Measurements from ENCODE around the gene TOPBP1. TPM values are rescaled to one million over a fixed set of nuclear protein-coding genes. Genes with fewer than 3 reads are reported as not detected.

Gene TOPBP1
- total and polyA plus RNA-seq, 2 donors (not counting 3 experiments of a cell fraction or from before 2014, with no cell fraction given), result 23.3 to 42.2 TPM

- ChIA-PET CTCF (interaction anchor here (1.7 kb wide), 1 partner anchor 211 kb away, joined by 4 read pairs; no protein-coding TSS in a partner anchor), POLR2A (no interaction called here)
- H3K36me3 ChIP-seq (ENCODE audit: control insufficient read depth in 2 of 2, extremely low read depth in 1 of 2, insufficient read depth in 2 of 2, low read length in 2 of 2), result no peaks in the 10 kb centered on the region
- no peaks in the 10 kb centered on the region for H3K9me3 ChIP-seq (replicated peaks; ENCODE audit: control insufficient read depth, insufficient read depth, low read length)
- no peaks in the 10 kb centered on the region for H4K20me1 ChIP-seq (replicated peaks; ENCODE audit: control insufficient read depth, extremely low read depth, insufficient read depth, low read length)
- no peak for FAIRE-seq
- H3K27me3 ChIP-seq (ENCODE audit: control insufficient read depth in 2 of 2, insufficient read depth in 2 of 2, low read length in 2 of 2), result peaks cover 26 to 41% of the 10 kb centered on the region in 2 experiments
- no peaks in the 10 kb centered on the region for H3K79me2 ChIP-seq (ENCODE audit: control insufficient read depth, insufficient read depth, low read length)
- no peak overlapping the region for H3K4me2 ChIP-seq (ENCODE audit: insufficient read depth, low read length)
- intact Hi-C loops (cut with micrococcal nuclease), result no loop called here
- dilution Hi-C loops (cut with MboI; ENCODE audit: extremely low pct_ligation_motif_present, low sequenced_read_pairs), result no loop called here
- TF ChIP-seq MYC (IDR thresholded peaks at IDR 0.05; ENCODE audit: low read depth, low read length), result no peak
- no peak for TF ChIP-seq POLR2A (IDR thresholded peaks at IDR 0.05; ENCODE audit: low read depth, low read length)
- no peak for TF ChIP-seq POLR2AphosphoS5 (IDR thresholded peaks at IDR 0.05; ENCODE audit: insufficient read depth, low read depth, low read length)
- no peak for TF ChIP-seq MAX (IDR thresholded peaks at IDR 0.05; ENCODE audit: insufficient read depth, insufficient read length)
- no peak for TF ChIP-seq JUN (IDR thresholded peaks at IDR 0.05; ENCODE audit: borderline replicate concordance, insufficient read depth, insufficient read length, low read depth)
- TF ChIP-seq CTCF (IDR thresholded peaks at IDR 0.05; ENCODE audit: extremely low read depth in 1 of 2, insufficient read depth in 1 of 2, low read depth in 1 of 2, low read length in 2 of 2), result no peak
- no peak for TF ChIP-seq GATA2 (IDR thresholded peaks at IDR 0.05; ENCODE audit: insufficient read depth, insufficient read length, low read depth, low read length)
- no peak for TF ChIP-seq FOS (IDR thresholded peaks at IDR 0.05; ENCODE audit: borderline replicate concordance, insufficient read depth, low read length)
- no peak for TF ChIP-seq EZH2 (IDR thresholded peaks at IDR 0.05; ENCODE audit: borderline replicate concordance, low read depth, low read length, severe bottlenecking)
- H3K4me3 ChIP-seq (replicated peaks in 1 of 3; ENCODE audit: insufficient read depth in 1 of 3, low read depth in 1 of 3, low read length in 3 of 3), result no peak overlapping the region
- H3K27ac ChIP-seq (ENCODE audit: insufficient read depth, low read depth, low read length), result no peak overlapping the region
- no peak overlapping the region for H2AFZ ChIP-seq (ENCODE audit: low read depth, low read length)
- BruUV-seq (replicated peaks), result no TSS peak
- H3K4me1 ChIP-seq (ENCODE audit: control insufficient read depth, extremely low read depth, insufficient read depth, low read length), result no peaks in the 10 kb centered on the region
- H3K9ac ChIP-seq (replicated peaks; ENCODE audit: extremely low read depth, insufficient read depth, low read length), result no peak overlapping the region
- no peaks in the 10 kb centered on the region for H3K9me1 ChIP-seq (replicated peaks; ENCODE audit: control insufficient read depth, extremely low read depth, insufficient read depth, low read length)
- no peak for DNase-seq (ENCODE audit: low read depth, low spot score)
Measured at GRCh38 chr3:133675631-133676335, 14.0 kb upstream of the TOPBP1 start.
